C4-2B (cell line): ENCODE data around the gene PDPK1.
"Not testable (repeated sequence)": the region's sequence is repeated elsewhere in the genome, so short reads cannot be mapped to it uniquely, and the experiment has no call there.

Source experiments
- ZFX ChIP-seq: fragments of 450-650 bp; IDR thresholded peaks from 2 replicates; pipeline ENCODE4 v1.6.1; 2017
- TF ChIP-seq, protein P1 (sequence below): fragments of 450-650 bp; conservative IDR thresholded peaks from 2 replicates; pipeline ENCODE4 v1.5.1; 2017; ENCODE audit warnings: mild to moderate bottlenecking

DNA sequence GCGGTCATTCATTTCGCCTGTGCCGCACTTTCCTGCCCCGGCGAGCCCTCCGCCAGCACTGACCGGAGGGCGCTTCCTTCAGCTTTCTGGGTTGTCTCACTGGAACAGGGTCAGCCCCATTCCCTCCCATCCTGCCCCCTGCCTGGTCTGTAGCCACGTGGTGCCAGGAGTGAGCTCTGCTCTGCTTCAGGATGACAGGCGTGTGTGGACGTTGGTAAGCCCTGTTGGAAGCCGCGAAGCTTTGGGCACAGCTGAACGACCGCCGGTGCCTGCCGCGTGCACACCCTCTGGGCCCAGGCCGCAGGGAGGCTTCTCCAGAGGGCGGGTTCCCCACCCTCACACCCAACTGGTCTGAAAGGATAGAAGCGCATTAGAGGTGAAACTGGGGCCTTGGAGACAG, 43.0 kb downstream of the PDPK1 start:
- TF ChIP-seq, protein P1, sequence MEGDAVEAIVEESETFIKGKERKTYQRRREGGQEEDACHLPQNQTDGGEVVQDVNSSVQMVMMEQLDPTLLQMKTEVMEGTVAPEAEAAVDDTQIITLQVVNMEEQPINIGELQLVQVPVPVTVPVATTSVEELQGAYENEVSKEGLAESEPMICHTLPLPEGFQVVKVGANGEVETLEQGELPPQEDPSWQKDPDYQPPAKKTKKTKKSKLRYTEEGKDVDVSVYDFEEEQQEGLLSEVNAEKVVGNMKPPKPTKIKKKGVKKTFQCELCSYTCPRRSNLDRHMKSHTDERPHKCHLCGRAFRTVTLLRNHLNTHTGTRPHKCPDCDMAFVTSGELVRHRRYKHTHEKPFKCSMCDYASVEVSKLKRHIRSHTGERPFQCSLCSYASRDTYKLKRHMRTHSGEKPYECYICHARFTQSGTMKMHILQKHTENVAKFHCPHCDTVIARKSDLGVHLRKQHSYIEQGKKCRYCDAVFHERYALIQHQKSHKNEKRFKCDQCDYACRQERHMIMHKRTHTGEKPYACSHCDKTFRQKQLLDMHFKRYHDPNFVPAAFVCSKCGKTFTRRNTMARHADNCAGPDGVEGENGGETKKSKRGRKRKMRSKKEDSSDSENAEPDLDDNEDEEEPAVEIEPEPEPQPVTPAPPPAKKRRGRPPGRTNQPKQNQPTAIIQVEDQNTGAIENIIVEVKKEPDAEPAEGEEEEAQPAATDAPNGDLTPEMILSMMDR = not testable (repeated sequence)
- TF ChIP-seq ZFX = not testable (repeated sequence)
